GM18858 (cell line): Measurements from ENCODE around the gene MYCL.

Experiments used
- ATAC-seq: cut with Tn5 transposase; IDR thresholded peaks from one replicate; pipeline ENCODE4 v1.9.1; 2021; ENCODE audit not compliant: unreplicated experiment

The MYCL gene

DNA sequence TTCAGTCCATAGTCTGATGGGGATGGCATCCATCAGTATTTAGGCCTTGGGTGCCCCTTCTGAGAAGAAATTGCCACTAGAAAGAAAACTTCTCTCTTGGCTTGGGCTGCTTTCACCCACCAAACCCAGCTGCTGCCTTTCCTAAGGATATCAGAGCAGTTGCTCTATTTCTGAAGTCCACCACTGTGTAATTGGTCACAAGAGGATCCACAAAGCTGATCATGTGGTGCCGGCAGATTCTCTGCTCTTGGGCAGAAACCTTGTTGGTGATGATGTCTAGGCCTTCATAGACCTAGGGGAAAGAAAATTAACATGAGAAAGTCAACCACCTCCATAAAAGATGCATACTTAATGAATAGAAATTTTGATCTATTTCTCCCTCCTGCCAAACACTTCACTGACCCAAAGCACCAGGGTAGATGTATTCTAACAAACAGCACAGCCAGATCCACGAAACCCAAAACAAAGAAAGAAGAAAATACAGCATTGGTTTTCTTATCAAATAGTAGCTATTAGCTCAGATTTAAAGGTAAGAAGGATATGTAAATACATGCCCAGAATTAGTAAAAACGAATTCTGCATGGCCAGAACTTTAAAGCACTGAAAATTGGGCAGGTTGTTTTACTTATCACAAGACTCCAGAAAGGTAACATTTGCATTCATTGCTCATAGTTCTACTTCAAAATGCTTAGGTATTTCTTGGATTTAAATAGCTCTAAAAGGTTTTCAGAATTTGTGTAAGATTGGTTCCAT is 44.4 kb downstream of the MYCL start:
- ATAC-seq, result no peak

DNA sequence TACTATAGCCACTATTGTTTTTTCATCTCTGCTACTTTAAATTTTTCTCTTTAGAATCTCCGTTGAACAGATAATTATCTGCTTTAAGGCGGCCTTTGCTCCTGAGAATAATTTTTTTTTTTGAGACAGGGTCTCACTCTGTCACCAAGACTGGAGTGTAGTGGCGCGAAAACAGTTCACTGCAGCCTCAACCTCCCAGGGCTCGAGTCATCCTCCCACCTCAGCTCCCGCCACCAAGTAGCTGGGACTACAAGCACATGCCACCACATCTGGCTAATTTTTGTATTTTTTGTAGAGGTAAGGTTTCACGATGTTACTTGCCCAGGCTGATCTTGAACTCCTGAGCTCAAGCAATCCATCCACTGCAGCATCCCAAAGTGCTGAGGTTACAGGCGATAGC is 47.0 kb downstream of the MYCL start:
- ATAC-seq, result no peak

DNA sequence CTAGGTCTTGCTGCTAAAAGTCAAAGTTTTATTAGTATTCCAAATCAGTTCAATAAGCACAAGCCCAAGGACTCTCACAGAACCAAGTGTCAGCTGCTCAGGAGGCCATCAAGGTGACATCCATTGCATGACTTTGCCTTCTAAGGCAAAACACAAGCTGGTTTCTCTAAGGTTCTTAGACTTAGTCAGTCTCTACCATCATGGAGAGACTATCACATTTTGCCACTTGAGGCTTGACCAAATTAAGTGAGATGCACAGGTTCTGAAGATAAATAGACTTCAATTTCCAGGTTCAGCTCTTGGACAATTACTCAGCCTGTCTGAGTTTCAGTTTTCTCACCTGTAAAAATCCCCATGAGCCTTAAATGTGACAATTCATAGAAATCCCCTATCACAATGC is 47.4 kb downstream of the MYCL start:
- ATAC-seq, result no peak

DNA sequence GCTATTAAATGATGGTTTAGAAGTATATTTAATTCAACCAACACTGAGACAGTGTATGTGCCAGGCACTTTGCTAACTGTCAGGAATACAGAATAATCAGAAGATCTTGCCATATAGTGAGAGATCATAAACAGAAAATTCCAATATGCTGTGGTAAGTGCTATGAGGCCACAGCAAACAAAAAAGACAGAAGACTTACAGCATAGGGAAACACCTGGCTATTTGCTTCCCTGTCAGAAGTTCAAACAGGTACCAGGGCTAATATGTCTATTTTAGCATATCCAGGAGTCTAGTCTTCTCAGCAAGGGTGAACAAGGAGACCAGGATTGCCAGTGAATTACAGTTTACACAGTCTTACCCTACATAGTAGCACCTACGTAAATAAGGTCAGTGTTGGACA is 48.8 kb downstream of the MYCL start:
- no peak for ATAC-seq

DNA sequence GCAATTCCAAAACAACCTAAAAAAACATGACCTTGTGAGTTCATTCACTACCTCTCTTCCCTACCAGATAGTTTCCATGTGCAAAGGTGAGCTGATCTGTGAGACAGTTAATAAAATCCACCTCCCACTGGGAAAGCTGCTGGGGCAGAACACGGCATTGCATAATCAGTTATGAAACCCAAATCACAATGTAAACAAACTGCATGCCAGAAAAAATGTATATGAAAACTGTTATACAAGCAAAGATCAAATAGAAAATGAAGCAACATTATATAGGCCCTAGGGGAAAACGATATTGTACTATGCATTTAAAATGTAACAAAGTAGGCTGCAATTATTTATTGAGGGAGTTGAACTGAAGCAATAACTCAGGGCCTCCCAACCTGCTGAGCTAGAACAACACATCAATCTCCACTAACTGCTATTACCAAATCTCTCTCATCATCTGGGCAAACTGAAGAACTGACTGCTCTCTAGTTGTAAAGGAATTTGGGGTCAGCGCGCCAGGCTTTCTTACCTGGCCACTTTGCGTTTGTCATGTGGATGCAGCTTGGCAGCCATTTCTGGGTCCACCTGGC is 49.4 kb downstream of the MYCL start:
- ATAC-seq, result no peak

DNA sequence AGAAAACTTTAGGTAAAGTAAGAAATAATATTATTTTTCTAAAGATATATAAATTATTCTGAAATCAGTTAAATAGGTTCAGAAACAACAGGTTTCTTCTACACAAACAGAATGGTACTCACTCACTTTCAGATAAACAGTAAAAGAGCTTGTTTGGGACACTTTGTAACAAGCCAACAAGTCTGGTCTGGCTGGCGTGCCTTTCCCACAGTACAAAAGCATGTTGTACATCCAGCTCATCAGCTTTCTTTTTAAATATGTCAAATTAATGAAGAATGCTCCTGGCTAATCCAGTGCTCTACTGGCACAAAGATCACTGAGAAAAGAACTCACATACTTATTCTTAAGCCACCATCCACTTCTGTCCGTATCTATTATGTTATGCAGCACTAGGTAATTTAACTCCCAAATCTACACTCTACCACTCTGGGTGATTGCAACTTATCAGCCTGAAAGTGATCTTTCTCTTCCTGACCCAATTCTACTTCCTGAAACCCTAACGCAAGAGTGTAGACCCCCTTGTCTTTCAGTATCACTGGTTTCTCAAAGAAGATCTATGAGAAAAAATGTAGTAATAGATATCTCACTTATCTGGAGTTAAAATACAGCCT is 51.0 kb downstream of the MYCL start:
- no peak for ATAC-seq

DNA sequence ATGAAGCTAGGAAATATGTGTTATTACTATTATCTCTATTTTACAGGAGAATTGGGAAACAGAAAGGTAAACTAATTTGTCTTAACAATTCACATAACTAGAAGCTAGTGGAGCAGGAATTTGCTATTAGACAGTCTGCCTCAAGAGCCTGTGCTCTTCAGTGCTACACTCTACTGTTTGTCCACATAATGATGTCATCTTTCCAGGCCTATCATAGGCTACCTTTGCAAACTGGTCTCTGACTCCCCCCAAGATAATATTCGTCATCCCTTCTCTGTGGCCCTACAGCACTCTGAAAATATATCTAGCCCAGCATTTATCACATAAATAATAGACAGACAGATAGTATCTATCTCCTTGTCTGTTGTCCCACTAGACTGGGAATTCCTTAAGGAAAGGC is 52.5 kb downstream of the MYCL start:
- ATAC-seq, result no peak

DNA sequence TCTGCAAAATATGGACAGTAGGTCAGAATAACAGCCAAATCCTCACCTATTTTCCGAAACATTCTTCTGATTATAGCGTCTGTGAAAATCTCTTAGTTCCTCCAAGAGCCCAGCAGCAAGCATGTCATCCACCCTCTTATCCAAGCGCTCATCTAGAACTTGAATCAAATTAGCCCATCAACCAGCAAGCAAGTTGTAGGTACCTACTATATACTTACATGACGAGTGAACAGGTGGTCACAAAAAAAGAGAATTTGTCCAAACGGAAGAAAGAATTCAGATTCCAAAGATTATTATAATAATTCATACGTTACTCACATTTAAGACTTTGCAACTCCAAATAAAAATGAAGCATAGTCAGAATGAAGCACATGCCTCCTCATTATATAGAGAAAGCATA is 53.8 kb downstream of the MYCL start:
- no peak for ATAC-seq

DNA sequence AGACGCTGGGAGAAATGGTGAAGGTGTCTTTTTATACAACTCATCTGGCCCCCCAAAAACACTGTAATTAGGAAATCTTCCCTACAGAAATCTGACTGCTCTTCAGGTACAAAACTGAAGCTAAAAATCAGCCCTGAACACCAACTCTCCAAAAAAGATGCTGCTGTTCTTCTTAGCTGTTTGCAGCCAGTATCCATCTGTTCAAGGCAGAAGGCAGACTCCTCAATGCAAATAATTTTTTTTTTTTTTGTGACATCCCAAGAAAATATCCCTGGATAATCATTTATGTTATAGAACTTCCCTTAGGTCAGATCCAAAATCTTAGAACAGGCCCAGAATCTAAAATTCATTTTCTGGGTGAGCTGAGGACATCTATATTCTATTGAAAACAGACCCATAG is 54.9 kb downstream of the MYCL start:
- ATAC-seq, result no peak

DNA sequence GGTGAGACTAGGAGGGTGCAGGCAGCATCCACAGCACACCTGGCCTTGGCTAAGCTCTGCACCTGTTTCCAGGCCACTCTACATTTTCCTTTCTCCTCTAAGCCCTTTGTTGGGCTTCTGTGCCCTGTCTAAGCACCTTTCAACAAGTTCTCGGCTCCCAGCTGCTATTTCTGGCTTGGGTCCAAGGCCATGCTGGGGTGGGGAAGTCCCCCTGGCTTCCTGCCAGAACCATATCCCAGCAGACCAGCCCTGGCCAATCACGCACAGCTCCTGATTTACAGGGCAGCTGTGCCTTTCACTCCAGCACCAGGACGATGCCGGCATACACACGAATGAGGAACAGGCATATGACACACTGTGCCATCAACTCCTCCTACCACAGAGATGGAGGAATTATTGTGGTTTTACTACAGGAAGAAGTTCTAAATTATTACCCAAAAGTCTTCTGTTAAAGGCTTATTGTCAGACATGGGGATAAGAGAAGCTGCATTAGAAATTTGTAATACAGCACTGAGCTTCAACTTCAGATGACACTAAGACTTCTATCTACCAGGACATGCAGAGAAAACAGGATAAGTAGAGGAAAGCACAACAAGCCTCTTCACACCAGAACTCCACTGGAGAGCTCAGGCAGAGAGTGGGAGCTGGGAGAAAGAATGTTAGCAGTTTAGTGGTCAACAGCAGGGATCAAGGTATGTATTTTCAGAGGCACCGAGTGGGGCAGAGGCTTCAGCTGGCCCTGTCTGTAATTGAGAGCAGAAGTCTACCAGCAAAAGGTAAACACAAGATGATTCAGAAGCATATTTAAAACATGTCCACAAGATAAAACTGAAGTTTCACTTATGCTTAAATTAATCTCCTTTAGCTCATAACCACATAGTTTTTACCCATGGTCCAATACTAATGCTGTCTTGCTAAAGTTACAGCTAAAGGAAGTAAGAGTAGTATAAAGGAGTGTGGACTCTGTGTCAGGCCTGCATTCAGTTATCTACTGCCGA is 55.8 kb downstream of the MYCL start:
- ATAC-seq, result no peak
